ENCODE results near the gene UBA6. TPM values are rescaled to one million over a fixed set of nuclear protein-coding genes. Genes with fewer than 3 reads are reported as not detected.

Gene UBA6
- total RNA-seq, 1 experiment from 2014 or later: 81.5 TPM

GRCh38 chr4:67581913-67582312, 119.0 kb downstream of the UBA6 start:
- DNase-seq (ENCODE audit: low spot score) (no peak), ATAC-seq (no peak)
- Mint-ChIP-seq H3K4me3 (no peak overlapping the region), H3K9me3 (no peaks in the 10 kb centered on the region), H3K36me3 (no peaks in the 10 kb centered on the region), H3K27me3 (ENCODE audit: low read depth) (no peaks in the 10 kb centered on the region), H3K4me1 (no peaks in the 10 kb centered on the region), H3K27ac (no peak overlapping the region)
- ChIA-PET POLR2A (no interaction called here), CTCF (no interaction called here)
- no peak for TF ChIP-seq KAT7 (CRISPR knock-in tag; IDR thresholded peaks at IDR 0.05; ENCODE audit: borderline replicate concordance)
- no peak for TF ChIP-seq ZNF219 (CRISPR knock-in tag; IDR thresholded peaks at IDR 0.05; ENCODE audit: borderline replicate concordance)
- no peak for TF ChIP-seq ATF3 (CRISPR knock-in tag; conservative IDR thresholded peaks at IDR 0.05)
- TF ChIP-seq NR1H2 (CRISPR knock-in tag; IDR thresholded peaks at IDR 0.05): no peak
- no peak for TF ChIP-seq ZSCAN18 (CRISPR knock-in tag; IDR thresholded peaks at IDR 0.05)
- no peak for TF ChIP-seq GTF2I (CRISPR knock-in tag; conservative IDR thresholded peaks at IDR 0.05)

DNA sequence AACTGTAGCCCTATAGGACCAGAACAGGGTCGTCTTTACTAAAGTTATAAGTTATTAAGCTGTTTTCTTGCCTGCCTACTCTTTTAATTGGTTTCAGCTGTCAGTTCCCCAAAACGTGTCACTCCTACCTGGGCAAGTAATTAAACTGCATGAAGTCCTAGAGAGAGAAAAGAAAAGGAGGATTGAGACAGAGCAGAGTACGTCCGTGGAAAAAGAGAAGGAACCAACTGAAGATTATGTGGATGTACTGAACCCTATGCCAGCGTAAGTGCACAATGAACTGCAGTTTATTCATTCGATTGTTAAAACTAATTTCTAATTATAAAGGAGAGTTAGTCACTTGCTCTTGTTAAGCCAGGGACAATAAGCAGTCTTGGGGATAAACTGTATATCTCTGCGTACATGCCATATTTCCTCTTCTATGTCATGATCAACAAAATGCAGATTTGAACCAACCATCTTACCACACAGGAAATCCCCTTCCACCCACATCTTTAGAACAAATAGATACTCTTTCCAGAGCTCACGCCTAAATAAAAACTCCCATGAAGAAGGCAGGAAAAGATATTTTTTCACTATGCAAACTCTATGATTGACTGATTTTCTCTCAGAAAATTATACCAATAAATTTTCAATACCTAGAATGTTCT, 119.6 kb downstream of the UBA6 start:
- no peak for TF ChIP-seq SMAD3 (CRISPR knock-in tag; IDR thresholded peaks at IDR 0.05; ENCODE audit: borderline replicate concordance)
- TF ChIP-seq, protein P1, sequence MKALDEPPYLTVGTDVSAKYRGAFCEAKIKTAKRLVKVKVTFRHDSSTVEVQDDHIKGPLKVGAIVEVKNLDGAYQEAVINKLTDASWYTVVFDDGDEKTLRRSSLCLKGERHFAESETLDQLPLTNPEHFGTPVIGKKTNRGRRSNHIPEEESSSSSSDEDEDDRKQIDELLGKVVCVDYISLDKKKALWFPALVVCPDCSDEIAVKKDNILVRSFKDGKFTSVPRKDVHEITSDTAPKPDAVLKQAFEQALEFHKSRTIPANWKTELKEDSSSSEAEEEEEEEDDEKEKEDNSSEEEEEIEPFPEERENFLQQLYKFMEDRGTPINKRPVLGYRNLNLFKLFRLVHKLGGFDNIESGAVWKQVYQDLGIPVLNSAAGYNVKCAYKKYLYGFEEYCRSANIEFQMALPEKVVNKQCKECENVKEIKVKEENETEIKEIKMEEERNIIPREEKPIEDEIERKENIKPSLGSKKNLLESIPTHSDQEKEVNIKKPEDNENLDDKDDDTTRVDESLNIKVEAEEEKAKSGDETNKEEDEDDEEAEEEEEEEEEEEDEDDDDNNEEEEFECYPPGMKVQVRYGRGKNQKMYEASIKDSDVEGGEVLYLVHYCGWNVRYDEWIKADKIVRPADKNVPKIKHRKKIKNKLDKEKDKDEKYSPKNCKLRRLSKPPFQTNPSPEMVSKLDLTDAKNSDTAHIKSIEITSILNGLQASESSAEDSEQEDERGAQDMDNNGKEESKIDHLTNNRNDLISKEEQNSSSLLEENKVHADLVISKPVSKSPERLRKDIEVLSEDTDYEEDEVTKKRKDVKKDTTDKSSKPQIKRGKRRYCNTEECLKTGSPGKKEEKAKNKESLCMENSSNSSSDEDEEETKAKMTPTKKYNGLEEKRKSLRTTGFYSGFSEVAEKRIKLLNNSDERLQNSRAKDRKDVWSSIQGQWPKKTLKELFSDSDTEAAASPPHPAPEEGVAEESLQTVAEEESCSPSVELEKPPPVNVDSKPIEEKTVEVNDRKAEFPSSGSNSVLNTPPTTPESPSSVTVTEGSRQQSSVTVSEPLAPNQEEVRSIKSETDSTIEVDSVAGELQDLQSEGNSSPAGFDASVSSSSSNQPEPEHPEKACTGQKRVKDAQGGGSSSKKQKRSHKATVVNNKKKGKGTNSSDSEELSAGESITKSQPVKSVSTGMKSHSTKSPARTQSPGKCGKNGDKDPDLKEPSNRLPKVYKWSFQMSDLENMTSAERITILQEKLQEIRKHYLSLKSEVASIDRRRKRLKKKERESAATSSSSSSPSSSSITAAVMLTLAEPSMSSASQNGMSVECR (CRISPR knock-in tag; IDR thresholded peaks at IDR 0.05; ENCODE audit: borderline replicate concordance): no peak
- TF ChIP-seq EMX1 (CRISPR knock-in tag; IDR thresholded peaks at IDR 0.05): no peak
- TF ChIP-seq PRRX2 (CRISPR knock-in tag; IDR thresholded peaks at IDR 0.05): no peak
- no peak for TF ChIP-seq ZNF317 (CRISPR knock-in tag; IDR thresholded peaks at IDR 0.05; ENCODE audit: borderline replicate concordance, low read depth)
- no peak for TF ChIP-seq RORB (CRISPR knock-in tag; IDR thresholded peaks at IDR 0.05)
- TF ChIP-seq KAT7 (CRISPR knock-in tag; IDR thresholded peaks at IDR 0.05; ENCODE audit: borderline replicate concordance): no peak
- no peak for TF ChIP-seq ZBTB43 (CRISPR knock-in tag; IDR thresholded peaks at IDR 0.05)
- TF ChIP-seq ZNF671 (CRISPR knock-in tag; IDR thresholded peaks at IDR 0.05): no peak
- no peak for TF ChIP-seq ATF3 (CRISPR knock-in tag; conservative IDR thresholded peaks at IDR 0.05)
- no peak for TF ChIP-seq SOX15 (CRISPR knock-in tag; IDR thresholded peaks at IDR 0.05)
- Mint-ChIP-seq H3K27ac (no peak overlapping the region), H3K27me3 (ENCODE audit: low read depth) (no peaks in the 10 kb centered on the region), H3K9me3 (no peaks in the 10 kb centered on the region), H3K4me3 (no peak overlapping the region), H3K36me3 (no peaks in the 10 kb centered on the region), H3K4me1 (no peaks in the 10 kb centered on the region)
- ChIA-PET POLR2A (no interaction called here), CTCF (no interaction called here)
- ATAC-seq (no peak), DNase-seq (ENCODE audit: low spot score) (no peak)

DNA sequence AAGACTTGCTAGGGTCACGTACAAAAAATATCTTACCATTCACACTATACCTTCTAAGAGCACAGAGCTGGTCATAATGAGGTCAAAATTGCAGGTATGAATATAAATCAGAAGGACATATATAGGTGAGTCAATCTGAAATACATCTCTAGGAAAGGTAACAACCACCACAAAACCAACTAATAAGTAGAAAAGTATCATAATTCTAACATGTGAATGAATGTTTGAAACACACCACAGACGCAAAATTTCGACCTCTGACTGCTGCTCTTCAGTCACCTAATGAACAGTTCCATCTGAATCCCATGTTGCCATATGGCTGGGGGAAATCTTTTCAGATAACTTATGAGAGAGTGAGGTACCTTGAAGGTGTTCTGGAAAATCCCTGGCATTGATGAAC, 120.4 kb downstream of the UBA6 start:
- no peak overlapping the region for H3K4me3 Mint-ChIP-seq
- no peaks in the 10 kb centered on the region for H3K9me3 Mint-ChIP-seq
- CTCF ChIA-PET: no interaction called here
- H3K36me3 Mint-ChIP-seq: no peaks in the 10 kb centered on the region
- POLR2A ChIA-PET: no interaction called here
- no peak overlapping the region for H3K27ac Mint-ChIP-seq
- peaks cover 6% of the 10 kb centered on the region for H3K4me1 Mint-ChIP-seq
- TF ChIP-seq, protein P1 (CRISPR knock-in tag; IDR thresholded peaks at IDR 0.05; ENCODE audit: borderline replicate concordance): no peak
- TF ChIP-seq ATF3 (CRISPR knock-in tag; conservative IDR thresholded peaks at IDR 0.05) (no peak), E2F4 (CRISPR knock-in tag; IDR thresholded peaks at IDR 0.05; ENCODE audit: borderline replicate concordance, low read depth) (no peak), FOXJ3 (CRISPR knock-in tag; IDR thresholded peaks at IDR 0.05; ENCODE audit: borderline replicate concordance) (no peak), GTF2I (CRISPR knock-in tag; conservative IDR thresholded peaks at IDR 0.05) (no peak), SOX15 (CRISPR knock-in tag; IDR thresholded peaks at IDR 0.05) (no peak)
- DNase-seq (ENCODE audit: low spot score) (no peak), ATAC-seq (no peak)
- no peaks in the 10 kb centered on the region for H3K27me3 Mint-ChIP-seq (ENCODE audit: low read depth)
